Measurements from ENCODE around the gene MYBBP1A.

- TF ChIP-seq EZH2 (IDR thresholded peaks at IDR 0.05; ENCODE audit: insufficient read depth, poor library complexity, severe bottlenecking) (no peak), EZH2phosphoT487 (IDR thresholded peaks at IDR 0.05; ENCODE audit: insufficient read depth, low read depth) (no peak)
These were observed 16.8 kb downstream of the MYBBP1A start for GRCh38 chr17:4538236-4539002.

Data from GM23248 (cell line).